Fibroblast of pulmonary artery (primary cell): ENCODE data around the gene NRF1.
"Not testable (repeated sequence)": the region's sequence is repeated elsewhere in the genome, so short reads cannot be mapped to it uniquely, and the experiment has no call there.

ENCODE experiments used
- DNase-seq: peaks from one replicate; pipeline ENCODE4 v3.0.0-alpha.2; 2010; ENCODE audit warnings: low read depth
- H3K4me3 ChIP-seq: replicated peaks from 2 replicates; pipeline ENCODE4 v1.5.1; 2011; ENCODE audit warnings: low read depth, mild to moderate bottlenecking, control low read depth, low read length, moderate library complexity
- TF ChIP-seq, protein P1 (sequence below): IDR thresholded peaks from 2 replicates; pipeline ENCODE4 v1.5.1; 2011; ENCODE audit warnings: mild to moderate bottlenecking, control low read depth, low read length, inconsistent platforms; ENCODE audit errors: missing control alignments

NRF1 gene

DNA sequence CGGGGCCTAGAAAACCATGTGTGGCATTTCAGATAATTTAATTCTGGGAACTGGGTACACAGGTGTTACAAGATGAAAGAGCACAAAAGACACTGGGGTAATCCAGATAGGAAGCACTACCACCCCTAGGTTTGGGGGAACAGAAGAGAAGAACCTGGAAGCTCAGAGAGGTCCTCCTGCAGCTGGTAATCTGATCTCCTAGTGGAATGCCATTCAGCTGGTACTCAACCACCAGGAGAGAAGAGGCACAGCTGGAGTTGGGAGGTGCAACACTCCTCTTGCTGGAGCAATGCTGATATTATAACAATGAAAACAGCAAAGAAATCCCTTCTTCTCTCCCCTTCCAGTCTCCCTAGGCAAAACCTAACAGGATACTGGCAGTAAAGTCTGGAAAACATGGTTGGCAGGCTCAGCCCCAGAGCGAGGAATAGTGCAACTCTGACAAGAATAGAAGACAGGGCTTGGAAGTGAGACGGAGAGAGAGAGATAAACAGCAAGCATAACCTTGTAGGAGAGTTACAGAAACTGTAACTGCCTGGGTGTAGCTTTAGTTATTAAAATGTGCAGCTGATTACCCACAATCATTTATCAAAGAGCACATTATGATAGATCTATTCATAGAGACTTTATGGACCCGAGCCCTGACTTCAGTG lies 35.0 kb downstream of the NRF1 start:
- no peak for DNase-seq
- TF ChIP-seq, protein P1, sequence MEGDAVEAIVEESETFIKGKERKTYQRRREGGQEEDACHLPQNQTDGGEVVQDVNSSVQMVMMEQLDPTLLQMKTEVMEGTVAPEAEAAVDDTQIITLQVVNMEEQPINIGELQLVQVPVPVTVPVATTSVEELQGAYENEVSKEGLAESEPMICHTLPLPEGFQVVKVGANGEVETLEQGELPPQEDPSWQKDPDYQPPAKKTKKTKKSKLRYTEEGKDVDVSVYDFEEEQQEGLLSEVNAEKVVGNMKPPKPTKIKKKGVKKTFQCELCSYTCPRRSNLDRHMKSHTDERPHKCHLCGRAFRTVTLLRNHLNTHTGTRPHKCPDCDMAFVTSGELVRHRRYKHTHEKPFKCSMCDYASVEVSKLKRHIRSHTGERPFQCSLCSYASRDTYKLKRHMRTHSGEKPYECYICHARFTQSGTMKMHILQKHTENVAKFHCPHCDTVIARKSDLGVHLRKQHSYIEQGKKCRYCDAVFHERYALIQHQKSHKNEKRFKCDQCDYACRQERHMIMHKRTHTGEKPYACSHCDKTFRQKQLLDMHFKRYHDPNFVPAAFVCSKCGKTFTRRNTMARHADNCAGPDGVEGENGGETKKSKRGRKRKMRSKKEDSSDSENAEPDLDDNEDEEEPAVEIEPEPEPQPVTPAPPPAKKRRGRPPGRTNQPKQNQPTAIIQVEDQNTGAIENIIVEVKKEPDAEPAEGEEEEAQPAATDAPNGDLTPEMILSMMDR, result no peak
- no peak overlapping the region for H3K4me3 ChIP-seq

DNA sequence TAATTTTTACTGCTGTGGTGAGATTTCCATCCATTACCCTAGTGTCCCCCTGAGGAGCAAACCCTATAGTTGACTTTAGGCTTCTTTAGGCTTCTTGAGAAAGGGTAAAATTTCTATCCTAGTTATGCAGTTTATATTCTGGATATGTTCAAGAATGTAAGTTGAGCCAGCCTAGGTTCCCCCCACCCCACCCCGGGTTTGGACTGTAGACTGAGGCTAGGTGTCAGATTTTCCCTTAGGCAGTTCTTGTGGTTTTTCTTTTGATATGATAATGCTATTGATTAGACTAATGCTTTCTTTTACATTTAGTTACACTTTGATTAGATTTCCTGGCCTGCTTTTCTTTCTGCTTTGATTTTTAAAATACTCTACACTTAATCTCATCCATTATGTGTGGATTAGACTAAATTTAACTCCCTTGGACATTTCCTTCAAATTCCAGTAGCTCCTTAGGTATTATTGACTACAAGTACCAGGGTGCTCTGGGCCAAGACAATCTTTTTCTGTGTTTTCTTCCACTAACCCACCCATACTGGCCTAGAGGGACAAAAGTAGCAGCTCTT lies 37.7 kb downstream of the NRF1 start:
- DNase-seq, result no peak
- no peak overlapping the region for H3K4me3 ChIP-seq
- TF ChIP-seq, protein P1, result no peak

DNA sequence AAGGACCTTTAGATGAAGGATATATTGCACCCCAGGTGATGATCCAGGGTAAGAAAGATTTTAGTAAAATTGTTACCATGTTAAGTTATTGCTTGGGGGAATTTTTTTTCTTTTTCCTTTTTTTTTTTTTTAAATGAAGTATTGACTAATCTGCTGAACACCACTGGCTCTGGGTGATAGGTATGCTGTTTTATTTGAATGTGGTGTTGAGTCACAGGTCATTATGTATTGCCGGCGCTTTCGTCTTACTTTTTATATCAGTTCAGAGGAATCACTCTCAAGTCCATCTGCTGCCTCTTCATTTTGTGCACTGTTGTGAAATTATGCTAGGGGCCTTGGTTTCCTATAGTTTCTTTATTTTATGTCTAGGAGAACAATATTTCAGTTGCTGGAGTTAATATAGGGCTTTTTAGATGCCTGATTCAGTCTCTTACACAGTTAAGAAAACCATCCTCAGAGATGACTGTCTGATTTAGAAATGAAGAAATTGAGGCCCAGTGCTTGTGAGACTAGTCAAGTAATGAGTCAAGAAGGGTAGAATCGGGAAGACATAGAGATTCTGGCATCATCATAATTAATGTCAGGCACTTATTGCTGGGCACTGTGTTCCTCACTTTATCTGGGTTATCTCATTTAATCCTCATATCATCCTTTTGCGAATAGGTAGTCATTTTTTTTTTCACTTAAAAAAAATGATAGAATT lies 38.7 kb downstream of the NRF1 start:
- no peak for DNase-seq
- H3K4me3 ChIP-seq, result no peak overlapping the region
- TF ChIP-seq, protein P1, result no peak

DNA sequence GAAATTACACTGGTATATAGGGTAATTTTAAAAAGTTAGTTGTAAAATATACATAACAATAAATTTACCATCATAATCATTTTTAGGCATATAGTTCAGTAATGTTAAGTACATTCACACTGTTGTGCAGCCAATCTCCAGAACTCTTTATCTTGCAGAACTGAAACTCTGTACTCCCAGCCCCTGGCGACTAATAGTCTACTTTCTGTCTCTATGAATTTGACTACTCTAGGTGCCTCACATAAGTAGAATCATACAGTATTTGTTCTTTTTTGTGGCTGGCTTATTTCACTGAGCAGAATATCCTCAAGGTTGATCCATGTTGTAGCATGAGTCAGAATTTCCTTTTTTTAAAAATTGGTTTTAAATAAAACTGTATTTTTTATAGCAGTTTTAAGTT lies 41.4 kb downstream of the NRF1 start:
- H3K4me3 ChIP-seq, result no peak overlapping the region
- TF ChIP-seq, protein P1, result no peak
- DNase-seq, result no peak

DNA sequence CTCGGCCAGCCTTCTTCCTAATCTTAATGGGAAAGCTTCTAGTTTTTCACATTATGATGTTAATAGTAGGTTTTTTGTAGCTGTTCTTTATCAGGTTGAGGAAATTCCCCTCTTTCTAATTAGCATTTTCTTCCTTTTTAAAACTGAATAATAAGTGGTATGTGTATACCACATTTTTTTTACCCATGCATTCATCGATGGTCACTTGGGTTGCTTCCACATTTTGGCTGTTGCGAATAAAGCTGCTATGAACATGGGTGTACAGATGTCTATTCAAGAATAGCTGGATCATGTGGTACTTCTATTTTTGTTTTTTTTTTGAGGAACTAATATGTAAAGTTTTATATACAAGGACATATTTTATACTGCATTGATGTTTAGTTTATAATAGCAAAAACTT lies 44.3 kb downstream of the NRF1 start:
- DNase-seq, result no peak
- TF ChIP-seq, protein P1, result no peak
- H3K4me3 ChIP-seq, result no peak overlapping the region

DNA sequence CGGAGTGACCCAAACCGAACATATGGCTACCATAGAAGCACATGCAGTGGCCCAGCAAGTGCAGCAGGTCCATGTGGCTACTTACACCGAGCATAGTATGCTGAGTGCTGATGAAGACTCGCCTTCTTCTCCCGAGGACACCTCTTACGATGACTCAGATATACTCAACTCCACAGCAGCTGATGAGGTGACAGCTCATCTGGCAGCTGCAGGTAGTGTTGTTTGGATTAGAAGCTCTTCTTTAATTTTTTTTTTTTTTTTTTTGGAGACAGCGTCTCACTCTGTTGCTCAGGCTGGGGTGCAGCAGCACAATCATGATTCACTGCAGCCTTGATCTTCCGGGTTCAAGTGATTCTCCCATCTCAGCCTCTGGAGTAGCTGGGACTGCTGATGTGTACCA lies 45.8 kb downstream of the NRF1 start:
- no peak for DNase-seq
- no peak overlapping the region for H3K4me3 ChIP-seq
- TF ChIP-seq, protein P1, result no peak

DNA sequence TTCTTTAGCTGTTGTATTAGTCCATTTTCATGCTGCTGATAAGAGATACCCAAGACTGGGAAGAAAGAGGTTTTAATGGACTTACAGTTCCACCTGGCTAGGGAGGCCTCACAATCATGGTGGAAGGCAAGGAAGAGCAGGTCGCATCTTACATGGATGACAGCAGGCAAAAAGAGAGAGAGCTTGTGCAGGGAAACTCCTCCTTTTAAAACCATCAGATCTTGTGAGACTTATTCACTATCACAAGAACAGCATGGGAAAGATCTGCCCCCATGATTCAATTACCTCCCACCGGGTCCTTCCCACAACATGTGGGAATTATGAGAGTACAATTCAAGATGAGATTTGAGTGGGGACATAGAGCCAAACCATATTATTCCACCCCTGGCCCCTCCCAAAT lies 48.4 kb downstream of the NRF1 start:
- DNase-seq, H3K4me3 ChIP-seq: not testable (repeated sequence)
